CD4-positive, alpha-beta memory T cell (primary cell): Measurements from ENCODE around the gene BOD1L1. TPM values are rescaled to one million over a fixed set of nuclear protein-coding genes. Genes with fewer than 3 reads are reported as not detected.

Experiments used
- CTCF ChIA-PET: fragments of 350-600 bp; sonication (Branson Sonifier 250); formaldehyde crosslinking; loops from one replicate; lab custom pipeline; 2021; ENCODE audit warnings: inconsistent platforms; ENCODE audit not compliant: partially characterized antibody; lab: Charles Lee
- POLR2A ChIA-PET: fragments of 350-600 bp; sonication (Branson Sonifier 250); formaldehyde crosslinking; loops from one replicate; lab custom pipeline; 2021; ENCODE audit not compliant: partially characterized antibody; lab: Charles Lee
- DNase-seq, 5 donors: peaks; one replicate each; pipeline versions ENCODE4 v3.0.0 to v3.0.0-alpha.2; 2020 to 2022; ENCODE audit warnings: mixed read lengths in 1 of 5
- H3K27ac ChIP-seq: one replicate; pipeline ENCODE4 v1.7.0; 2013; ENCODE audit warnings: low read depth, low read length
- H3K27me3 ChIP-seq: 2 replicates; pipeline ENCODE4 v1.7.0; 2013; ENCODE audit warnings: mild to moderate bottlenecking, low read length, moderate library complexity; ENCODE audit not compliant: insufficient read depth
- H3K36me3 ChIP-seq: 2 replicates; pipeline ENCODE4 v1.7.0; 2013; ENCODE audit warnings: mild to moderate bottlenecking, low read length, moderate library complexity; ENCODE audit not compliant: insufficient read depth
- H3K4me1 ChIP-seq: 2 replicates; pipeline ENCODE4 v1.7.0; 2013; ENCODE audit warnings: mild to moderate bottlenecking, low read length, moderate library complexity; ENCODE audit not compliant: insufficient read depth
- H3K4me3 ChIP-seq, 2 donors: one replicate each; pipeline ENCODE4 v1.7.0; 2013; ENCODE audit warnings: low read length in 2 of 2, mild to moderate bottlenecking in 1 of 2
- H3K9me3 ChIP-seq, 2 donors: one replicate each; pipeline ENCODE4 v1.7.0; 2013; ENCODE audit warnings: low read length in 2 of 2, control low read depth in 1 of 2; ENCODE audit not compliant: control insufficient read depth in 1 of 2
- H3K27ac Mint-ChIP-seq, 7 donors: one replicate each; pipeline ENCODE4 v1.8.0; 2020 to 2021; ENCODE audit warnings: mixed read lengths in 7 of 7, mild to moderate bottlenecking in 6 of 7, inconsistent platforms in 3 of 7, moderate library complexity in 3 of 7
- H3K27me3 Mint-ChIP-seq, 2 donors: one replicate each; pipeline ENCODE4 v1.8.0; 2020 to 2021; ENCODE audit warnings: mixed read lengths in 2 of 2
- H3K36me3 Mint-ChIP-seq, 2 donors: one replicate each; pipeline ENCODE4 v1.8.0; 2020 to 2021; ENCODE audit warnings: mixed read lengths in 2 of 2, inconsistent platforms in 1 of 2, mild to moderate bottlenecking in 1 of 2
- H3K4me1 Mint-ChIP-seq, 4 donors: one replicate each; pipeline ENCODE4 v1.8.0; 2020 to 2021; ENCODE audit warnings: mixed read lengths in 4 of 4, mild to moderate bottlenecking in 1 of 4
- H3K4me3 Mint-ChIP-seq, 8 donors: one replicate each; pipeline ENCODE4 v1.8.0; 2020 to 2021; ENCODE audit warnings: mixed read lengths in 8 of 8, mild to moderate bottlenecking in 7 of 8, moderate library complexity in 6 of 8, inconsistent platforms in 3 of 8
- H3K9me3 Mint-ChIP-seq, 8 donors: one replicate each; pipeline ENCODE4 v1.8.0; 2020 to 2021; ENCODE audit warnings: mixed read lengths in 8 of 8, mild to moderate bottlenecking in 5 of 8, inconsistent platforms in 3 of 8, moderate library complexity in 1 of 8
- intact Hi-C: fragments of 100-400 bp; cut with micrococcal nuclease; formaldehyde crosslinking; loops from one replicate; pipeline ENCODE4 v1.15.1; 2023
- polyA plus RNA-seq, 2 donors: library from polyadenylated mRNA; unstranded; fragments of 300-500 nt; fragmentation: Illumina TruSeq; gene quantifications; one replicate each; pipeline ENCODE4 v1.2.3, GENCODE V29; 2021
- total RNA-seq, 2 experiments: library from RNA; stranded (reverse); gene quantifications; one replicate each; pipeline ENCODE4 v1.2.3, GENCODE V29; 2021

Gene BOD1L1
- total and polyA plus RNA-seq, 4 experiments from 2014 or later, result 0.86 to 72.3 (median 37.3) TPM

DNA sequence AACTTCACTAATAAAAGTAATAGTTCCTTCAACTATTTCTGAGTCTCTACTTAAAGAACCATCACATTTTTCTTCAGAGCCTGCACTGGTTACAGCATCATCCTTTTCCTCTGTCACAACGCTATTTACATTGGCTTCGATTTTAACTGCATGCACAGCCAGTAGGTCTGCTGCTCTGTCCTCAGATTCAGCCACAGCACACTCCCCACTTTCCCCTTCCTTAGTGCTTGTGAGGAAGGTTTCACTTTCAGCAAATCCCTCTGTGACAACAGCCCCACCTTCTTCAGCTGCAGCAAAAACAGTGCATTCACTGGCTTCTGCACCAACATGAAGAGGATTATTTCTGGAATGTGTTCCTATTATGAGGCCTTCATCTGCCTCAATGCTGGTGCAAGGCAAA is 25.7 kb downstream of the BOD1L1 start:
- no peak overlapping the region for H3K4me3 ChIP-seq
- ChIA-PET POLR2A (no interaction called here), CTCF (no interaction called here)
- intact Hi-C loops, result no loop called here
- H3K9me3 ChIP-seq, result no peaks in the 10 kb centered on the region
- no peaks in the 10 kb centered on the region for H3K4me1 Mint-ChIP-seq
- H3K4me1 ChIP-seq, result no peaks in the 10 kb centered on the region
- H3K9me3 Mint-ChIP-seq, result peaks cover 0 to 2% (median 0%) of the 10 kb centered on the region in 8 donors
- H3K4me3 Mint-ChIP-seq, result no peak overlapping the region
- H3K27me3 Mint-ChIP-seq, result no peaks in the 10 kb centered on the region
- H3K27me3 ChIP-seq, result no peaks in the 10 kb centered on the region
- H3K27ac ChIP-seq, result no peak overlapping the region
- peak overlapping the region in 2 of 7 donors; percentile 10 to 90 for H3K27ac Mint-ChIP-seq
- H3K36me3 Mint-ChIP-seq, result peaks cover 62 to 90% of the 10 kb centered on the region in 2 donors
- DNase-seq, result no peak
- peaks cover 57% of the 10 kb centered on the region for H3K36me3 ChIP-seq

DNA sequence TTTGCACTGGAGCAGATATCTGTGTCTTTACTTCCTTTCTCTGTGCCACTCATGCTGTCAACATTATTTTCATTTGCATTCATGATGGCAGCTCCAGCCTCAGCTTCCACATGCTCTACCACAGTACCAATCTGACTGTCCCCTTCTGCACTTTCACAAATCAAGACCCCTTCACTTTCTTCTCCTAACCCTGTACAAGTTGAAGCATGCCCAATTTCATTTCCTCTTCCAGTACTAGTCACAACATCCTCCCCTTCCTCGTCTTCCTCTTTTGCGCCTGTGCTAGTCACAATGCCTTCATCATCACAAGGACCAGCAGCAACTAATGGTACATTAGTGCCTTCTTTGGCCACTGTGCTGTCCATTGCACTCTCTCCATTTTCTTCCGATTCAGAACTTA is 26.5 kb downstream of the BOD1L1 start:
- H3K27ac ChIP-seq, result no peak overlapping the region
- no peak overlapping the region for H3K4me3 ChIP-seq
- Mint-ChIP-seq H3K27me3 (no peaks in the 10 kb centered on the region), H3K27ac (peak overlapping the region in 1 of 7 donors; percentile 4), H3K4me1 (peaks cover 0 to 2% (median 0%) of the 10 kb centered on the region in 4 donors), H3K4me3 (no peak overlapping the region), H3K36me3 (peaks cover 64 to 92% of the 10 kb centered on the region in 2 donors), H3K9me3 (peaks cover 0 to 2% (median 0%) of the 10 kb centered on the region in 8 donors)
- ChIA-PET POLR2A (no interaction called here), CTCF (no interaction called here)
- no peaks in the 10 kb centered on the region for H3K4me1 ChIP-seq
- H3K36me3 ChIP-seq, result peaks cover 62% of the 10 kb centered on the region
- intact Hi-C loops, result no loop called here
- no peaks in the 10 kb centered on the region for H3K9me3 ChIP-seq
- no peak for DNase-seq
- H3K27me3 ChIP-seq, result no peaks in the 10 kb centered on the region

DNA sequence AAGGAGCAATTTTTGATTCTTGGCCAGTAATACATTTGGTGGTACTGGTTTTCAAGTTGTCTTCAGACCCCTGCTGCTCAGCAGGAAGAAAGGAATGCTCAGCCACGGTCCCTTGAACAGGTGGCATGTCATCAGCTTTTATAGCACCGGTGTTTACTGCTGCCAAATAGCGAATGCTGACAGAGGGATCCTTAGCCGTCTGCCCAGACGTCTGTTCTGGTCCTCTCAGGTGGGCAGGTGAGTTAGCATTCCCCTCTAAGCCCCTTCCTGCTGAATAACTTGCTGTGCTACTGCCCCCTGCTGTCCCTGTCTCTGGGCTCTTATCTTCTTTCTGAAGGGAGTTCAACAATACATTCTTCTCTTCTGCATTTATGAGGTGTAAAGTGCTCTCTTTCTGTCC is 28.4 kb downstream of the BOD1L1 start:
- no peaks in the 10 kb centered on the region for H3K27me3 Mint-ChIP-seq

DNA sequence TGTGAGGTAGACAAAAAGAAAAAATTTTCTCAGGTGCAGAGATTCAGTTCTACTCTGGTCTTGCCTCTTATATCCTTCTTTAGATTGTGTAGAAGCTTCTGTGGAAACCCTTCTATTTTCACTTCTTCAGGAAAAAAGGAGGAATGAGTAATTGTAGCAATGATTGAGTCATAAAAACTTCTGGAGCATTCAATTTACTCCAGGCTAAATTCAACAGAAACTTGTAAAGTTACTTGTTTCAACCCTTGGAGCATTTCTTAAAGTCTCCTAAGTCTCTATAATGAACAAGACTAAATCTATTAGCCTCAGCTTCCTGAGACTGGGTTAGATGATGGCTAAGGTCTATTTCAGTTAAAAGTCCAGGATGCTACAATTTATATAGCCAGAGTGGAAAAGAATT is 29.9 kb downstream of the BOD1L1 start:
- no peak overlapping the region for H3K27ac ChIP-seq
- H3K9me3 ChIP-seq, result no peaks in the 10 kb centered on the region
- no peak for DNase-seq
- ChIA-PET POLR2A (no interaction called here), CTCF (no interaction called here)
- Mint-ChIP-seq H3K27ac (no peak overlapping the region), H3K36me3 (peaks cover 59 to 90% of the 10 kb centered on the region in 2 donors), H3K4me3 (no peak overlapping the region), H3K27me3 (no peaks in the 10 kb centered on the region), H3K9me3 (no peaks in the 10 kb centered on the region), H3K4me1 (peaks cover 0 to 2% (median 0%) of the 10 kb centered on the region in 4 donors)
- H3K4me1 ChIP-seq, result no peaks in the 10 kb centered on the region
- H3K27me3 ChIP-seq, result no peaks in the 10 kb centered on the region
- H3K4me3 ChIP-seq, result no peak overlapping the region
- intact Hi-C loops, result no loop called here
- peaks cover 59% of the 10 kb centered on the region for H3K36me3 ChIP-seq

More for the DNA sequence above, 28.4 kb downstream of the BOD1L1 start:
- no peak overlapping the region for H3K4me3 ChIP-seq
- CTCF ChIA-PET, result no interaction called here
- H3K4me1 ChIP-seq, result no peaks in the 10 kb centered on the region
- H3K27me3 ChIP-seq, result no peaks in the 10 kb centered on the region
- POLR2A ChIA-PET, result no interaction called here
- H3K36me3 ChIP-seq, result peaks cover 61% of the 10 kb centered on the region
- peaks cover 0 to 2% (median 0%) of the 10 kb centered on the region in 8 donors for H3K9me3 Mint-ChIP-seq
- H3K27ac ChIP-seq, result no peak overlapping the region
- peaks cover 61 to 92% of the 10 kb centered on the region in 2 donors for H3K36me3 Mint-ChIP-seq
- DNase-seq, result no peak
- intact Hi-C loops, result no loop called here
- H3K9me3 ChIP-seq, result no peaks in the 10 kb centered on the region
- peaks cover 0 to 2% (median 0%) of the 10 kb centered on the region in 4 donors for H3K4me1 Mint-ChIP-seq
- H3K4me3 Mint-ChIP-seq, result no peak overlapping the region
- H3K27ac Mint-ChIP-seq, result no peak overlapping the region

DNA sequence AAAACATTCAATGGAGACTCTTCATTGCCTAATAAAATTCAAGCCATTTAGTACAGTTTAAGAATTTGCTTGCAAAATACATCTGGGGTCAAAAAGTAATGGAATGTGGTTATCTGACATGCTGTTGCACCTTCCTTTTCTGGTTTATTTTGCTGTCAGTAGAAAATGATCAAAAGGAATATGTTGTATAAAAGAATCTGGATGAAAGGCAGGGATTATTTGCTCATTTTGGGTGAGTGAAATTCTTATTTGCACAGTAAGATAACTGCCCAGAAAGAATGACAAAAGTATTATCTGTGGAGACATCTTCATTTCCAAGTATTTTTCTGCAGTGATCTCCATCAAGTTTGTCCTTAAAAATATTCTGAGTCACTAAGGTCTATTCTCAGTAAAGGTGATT is 30.4 kb downstream of the BOD1L1 start:
- Mint-ChIP-seq H3K4me3 (no peak overlapping the region), H3K27ac (peak overlapping the region in 1 of 7 donors; percentile 25), H3K4me1 (peaks cover 0 to 2% (median 0%) of the 10 kb centered on the region in 4 donors), H3K9me3 (no peaks in the 10 kb centered on the region), H3K36me3 (peaks cover 58 to 90% of the 10 kb centered on the region in 2 donors), H3K27me3 (no peaks in the 10 kb centered on the region)
- H3K4me1 ChIP-seq, result no peaks in the 10 kb centered on the region
- ChIA-PET CTCF (no interaction called here), POLR2A (no interaction called here)
- DNase-seq, result no peak
- no peaks in the 10 kb centered on the region for H3K9me3 ChIP-seq
- intact Hi-C loops, result no loop called here
- H3K36me3 ChIP-seq, result peaks cover 62% of the 10 kb centered on the region
- no peaks in the 10 kb centered on the region for H3K27me3 ChIP-seq
- H3K27ac ChIP-seq, result no peak overlapping the region
- no peak overlapping the region for H3K4me3 ChIP-seq

DNA sequence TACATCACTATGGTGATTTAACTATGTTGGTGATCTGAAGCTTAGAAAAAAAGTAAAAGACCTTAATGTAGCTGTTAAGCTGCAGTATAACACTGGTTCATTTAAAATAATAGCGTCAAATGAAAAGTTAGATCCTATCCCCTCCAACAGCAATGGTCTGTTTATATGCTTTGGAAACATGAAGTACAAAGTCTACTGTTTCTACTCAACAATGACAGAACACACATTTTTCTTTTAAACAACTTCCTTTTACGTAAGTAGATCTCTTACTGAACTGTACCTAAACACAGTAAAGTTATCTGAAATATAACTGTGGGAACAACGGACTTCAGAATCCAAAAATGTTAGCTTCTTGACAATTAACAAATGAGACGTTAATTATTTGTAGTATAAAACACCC is 35.3 kb downstream of the BOD1L1 start:
- peaks cover 53 to 74% of the 10 kb centered on the region in 2 donors for H3K36me3 Mint-ChIP-seq
- POLR2A ChIA-PET, result no interaction called here
- H3K36me3 ChIP-seq, result peaks cover 62% of the 10 kb centered on the region
- CTCF ChIA-PET, result interaction anchor here (0.9 kb wide), 1 partner anchor 62 kb away, joined by 4 read pairs; no protein-coding TSS in a partner anchor
- H3K4me1 Mint-ChIP-seq, result peaks cover 0 to 2% (median 0%) of the 10 kb centered on the region in 4 donors
- DNase-seq, result no peak
- intact Hi-C loops, result no loop called here
- H3K9me3 ChIP-seq, result no peaks in the 10 kb centered on the region
- H3K27ac Mint-ChIP-seq, result peak overlapping the region in 1 of 7 donors; percentile 37
- H3K9me3 Mint-ChIP-seq, result no peaks in the 10 kb centered on the region
- no peak overlapping the region for H3K4me3 Mint-ChIP-seq
- H3K4me3 ChIP-seq, result no peak overlapping the region
- H3K27me3 ChIP-seq, result no peaks in the 10 kb centered on the region
- no peak overlapping the region for H3K27ac ChIP-seq
- no peaks in the 10 kb centered on the region for H3K27me3 Mint-ChIP-seq
- no peaks in the 10 kb centered on the region for H3K4me1 ChIP-seq

DNA sequence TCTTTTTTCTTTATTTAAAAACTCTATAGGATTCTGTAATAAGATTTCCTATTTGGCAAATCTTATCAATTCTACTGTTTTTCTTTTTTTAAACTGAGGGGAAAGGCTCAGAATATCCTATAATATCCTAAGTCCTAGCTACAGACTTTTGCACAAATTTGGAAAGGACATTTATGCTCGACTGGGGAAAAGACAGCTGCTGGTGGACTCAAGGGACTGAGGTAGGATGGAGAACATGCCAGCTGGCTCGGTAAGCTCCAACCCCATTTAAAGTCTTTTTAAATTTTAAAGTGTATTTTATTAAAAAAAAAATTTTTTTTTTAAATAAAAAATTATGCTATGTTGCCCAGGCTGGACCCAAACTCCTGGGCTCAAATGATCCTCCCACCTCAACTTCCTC is 36.8 kb downstream of the BOD1L1 start:
- no peaks in the 10 kb centered on the region for H3K9me3 ChIP-seq
- Mint-ChIP-seq H3K36me3 (peaks cover 48 to 69% of the 10 kb centered on the region in 2 donors), H3K4me3 (no peak overlapping the region), H3K27ac (peak overlapping the region in 1 of 7 donors; percentile 6), H3K27me3 (no peaks in the 10 kb centered on the region), H3K4me1 (no peaks in the 10 kb centered on the region), H3K9me3 (no peaks in the 10 kb centered on the region)
- H3K4me3 ChIP-seq, result no peak overlapping the region
- CTCF ChIA-PET, result interaction anchor here (1.0 kb wide), 1 partner anchor 37 kb away, joined by 3 read pairs; the partner anchor contains the start of gene BOD1L1
- no peak overlapping the region for H3K27ac ChIP-seq
- H3K4me1 ChIP-seq, result no peaks in the 10 kb centered on the region
- POLR2A ChIA-PET, result no interaction called here
- DNase-seq, result no peak
- H3K36me3 ChIP-seq, result peaks cover 50% of the 10 kb centered on the region
- intact Hi-C loops, result no loop called here
- no peaks in the 10 kb centered on the region for H3K27me3 ChIP-seq
